Right atrium auricular region (tissue), 2 donors: ENCODE data around the gene SNX21. TPM values are rescaled to one million over a fixed set of nuclear protein-coding genes. Genes with fewer than 3 reads are reported as not detected.

Experiments used
- DNase-seq: peaks from one replicate; pipeline ENCODE4 v3.0.0-alpha.2; 2019; ENCODE audit warnings: low spot score
- H3K27ac ChIP-seq, 2 donors: fragments of 200-600 bp; sonication (generic); 1 replicate in 1 of 2; 2 replicates in 1 of 2; pipeline ENCODE4 v1.5.1; 2016 to 2019
- H3K27me3 ChIP-seq, 2 donors: fragments of 200-600 bp; sonication (generic); one replicate each; pipeline versions ENCODE4 v1.5.1 to v1.6.0; 2017 to 2019
- H3K36me3 ChIP-seq: fragments of 200-600 bp; sonication (generic); one replicate; pipeline ENCODE4 v1.5.1; 2016
- H3K4me1 ChIP-seq, 2 donors: fragments of 200-600 bp; sonication (generic); one replicate each; pipeline versions ENCODE4 v1.5.1 to v1.6.0; 2017 to 2019
- H3K4me3 ChIP-seq, 2 donors: fragments of 200-600 bp; sonication (generic); 1 replicate in 1 of 2; 2 replicates in 1 of 2; pipeline ENCODE4 v1.5.1; 2017 to 2019; ENCODE audit warnings: mild to moderate bottlenecking in 1 of 2, moderate library complexity in 1 of 2
- H3K9me3 ChIP-seq, 2 donors: fragments of 200-600 bp; sonication (generic); one replicate each; pipeline ENCODE4 v1.5.1; 2019
- CTCF ChIP-seq, 2 donors: fragments of 200-600 bp; sonication (generic); IDR thresholded peaks; one replicate each; pipeline ENCODE4 v1.5.1; 2019; ENCODE audit warnings: antibody characterized with exemption in 2 of 2
- total RNA-seq, 2 donors: library from RNA; depleted of rRNA; stranded (reverse); fragments of >200 nt; gene quantifications; one replicate each; pipeline ENCODE4 v1.1.0, GENCODE V29; 2016

The SNX21 gene
- total RNA-seq, 2 donors from 2014 or later: 43.5 to 54.7 TPM

GRCh38 chr20:45798935-45799642, 34.5 kb upstream of the SNX21 start:
- Histone ChIP-seq H3K27ac (peak overlapping the region; percentile 33 to 51), H3K27me3 (no peaks in the 10 kb centered on the region), H3K9me3 (no peaks in the 10 kb centered on the region), H3K36me3 (peaks cover 55% of the 10 kb centered on the region), H3K4me1 (peaks cover 0 to 11% of the 10 kb centered on the region in 2 donors), H3K4me3 (no peak overlapping the region)
- peak; percentile 61 to 74 for TF ChIP-seq CTCF (IDR thresholded peaks at IDR 0.05)
- DNase-seq: no peak

GRCh38 chr20:45801851-45802250, 31.7 kb upstream of the SNX21 start:
- Histone ChIP-seq H3K9me3 (no peaks in the 10 kb centered on the region), H3K4me3 (no peak overlapping the region), H3K27ac (no peak overlapping the region), H3K27me3 (no peaks in the 10 kb centered on the region), H3K36me3 (peaks cover 60% of the 10 kb centered on the region), H3K4me1 (peaks cover 0 to 11% of the 10 kb centered on the region in 2 donors)
- DNase-seq: no peak
- TF ChIP-seq CTCF (IDR thresholded peaks at IDR 0.05): no peak

- Histone ChIP-seq H3K4me3 (no peak overlapping the region), H3K4me1 (peaks cover 0 to 8% of the 10 kb centered on the region in 2 donors), H3K27ac (no peak overlapping the region), H3K9me3 (no peaks in the 10 kb centered on the region), H3K36me3 (peaks cover 53% of the 10 kb centered on the region), H3K27me3 (no peaks in the 10 kb centered on the region)
- no peak for TF ChIP-seq CTCF (IDR thresholded peaks at IDR 0.05)
- DNase-seq: no peak
These were observed 23.2 kb upstream of the SNX21 start for GRCh38 chr20:45810191-45810970.

GRCh38 chr20:45812157-45813005, 21.2 kb upstream of the SNX21 start, which contains the start of gene UBE2C:
TSS of gene UBE2C (plus strand) at chr20:45812644. CDS start at chr20:45812696, 52 bp downstream.
- peak within 1 kb of the TSS; percentile 50 to 54 for H3K27ac ChIP-seq

More at GRCh38 chr20:45812157-45813005, 21.2 kb upstream of the SNX21 start, which contains the start of gene UBE2C:
- peak; percentile 100 for DNase-seq
- Histone ChIP-seq H3K4me3 (peak within 1 kb of the TSS; percentile 39 to 65), H3K9me3 (no peaks in the 10 kb centered on the region), H3K27me3 (no peaks in the 10 kb centered on the region), H3K4me1 (peaks cover 0 to 10% of the 10 kb centered on the region in 2 donors), H3K36me3 (peaks cover 38% of the 10 kb centered on the region)
- no peak for TF ChIP-seq CTCF (IDR thresholded peaks at IDR 0.05)
